Fibroblast of lung (primary cell): ENCODE data around the gene ANKRD44. TPM values are rescaled to one million over a fixed set of nuclear protein-coding genes. Genes with fewer than 3 reads are reported as not detected.

ENCODE experiments used
- DNase-seq, 2 donors: peaks; one replicate each; pipeline versions ENCODE4 v3.0.0 to v3.0.0-alpha.2; 2010; ENCODE audit warnings: low read depth in 2 of 2
- H2AFZ ChIP-seq: 2 replicates; pipeline ENCODE4 v1.5.1; 2012; ENCODE audit warnings: low read length, control low read depth, inconsistent platforms
- H3K27ac ChIP-seq: 2 replicates; pipeline ENCODE4 v1.5.1; 2011; ENCODE audit warnings: low read length, control low read depth; ENCODE audit not compliant: insufficient read depth
- H3K27me3 ChIP-seq: 2 replicates; pipeline ENCODE4 v1.5.1; 2011; ENCODE audit warnings: mild to moderate bottlenecking, low read length; ENCODE audit not compliant: control insufficient read depth, insufficient read depth
- H3K36me3 ChIP-seq: 2 replicates; pipeline ENCODE4 v1.5.1; 2011; ENCODE audit warnings: low read length; ENCODE audit not compliant: control insufficient read depth, insufficient read depth
- H3K4me1 ChIP-seq: 2 replicates; pipeline ENCODE4 v1.5.1; 2011; ENCODE audit warnings: low read length; ENCODE audit not compliant: control insufficient read depth, insufficient read depth; ENCODE audit errors: extremely low read depth
- H3K4me2 ChIP-seq: 2 replicates; pipeline ENCODE4 v1.5.1; 2011; ENCODE audit warnings: low read length, control low read depth; ENCODE audit not compliant: insufficient read depth; ENCODE audit errors: extremely low read depth
- H3K4me3 ChIP-seq, 4 experiments: fragments of 200-600 bp in 1 of 4; sonication (generic) in 1 of 4; replicated peaks in 1 of 4; 2 replicates each; pipeline ENCODE4 v1.5.1; 2011 to 2016; ENCODE audit warnings: low read length in 4 of 4, low read depth in 3 of 4, mild to moderate bottlenecking in 3 of 4, control low read depth in 2 of 4, inconsistent platforms in 1 of 4, mixed read lengths in 1 of 4; ENCODE audit not compliant: insufficient read depth in 1 of 4; ENCODE audit errors: control extremely low read depth in 1 of 4
- H3K79me2 ChIP-seq: 2 replicates; pipeline ENCODE4 v1.5.1; 2012; ENCODE audit warnings: mild to moderate bottlenecking, low read length, inconsistent platforms; ENCODE audit not compliant: control insufficient read depth, insufficient read depth
- H3K9ac ChIP-seq: 2 replicates; pipeline ENCODE4 v1.5.1; 2011; ENCODE audit warnings: mild to moderate bottlenecking, low read length, control low read depth; ENCODE audit not compliant: insufficient read depth
- H3K9me3 ChIP-seq: 2 replicates; pipeline ENCODE4 v1.5.1; 2012; ENCODE audit warnings: low read depth, low read length; ENCODE audit not compliant: control insufficient read depth, insufficient read depth
- H4K20me1 ChIP-seq: 2 replicates; pipeline ENCODE4 v1.5.1; 2011; ENCODE audit warnings: low read length; ENCODE audit not compliant: control insufficient read depth, insufficient read depth; ENCODE audit errors: extremely low read depth
- EZH2 ChIP-seq: IDR thresholded peaks from 2 replicates; pipeline ENCODE4 v1.5.1; 2012; ENCODE audit warnings: low read length, control low read depth, mild to moderate bottlenecking; ENCODE audit errors: missing control alignments
- polyA plus RNA-seq, 2 donors: library from polyadenylated mRNA; depleted of rRNA in 1 of 2; stranded (reverse) in 1 of 2; unstranded in 1 of 2; fragments of >200 nt; gene quantifications; 2 replicates each; pipeline ENCODE4 v1.2.1, GENCODE V29; 2011 to 2012; ENCODE audit warnings: missing spikeins in 1 of 2
- total RNA-seq: library from RNA; depleted of rRNA; stranded (reverse); fragments of >200 nt; gene quantifications from 2 replicates; pipeline ENCODE4 v1.2.1, GENCODE V29; 2014
- TF ChIP-seq, protein P1 (sequence below), 2 donors: IDR thresholded peaks in 1 of 2; conservative IDR thresholded peaks in 1 of 2; 1 replicate in 1 of 2; 2 replicates in 1 of 2; pipeline ENCODE4 v1.5.1; 2011 to 2012; ENCODE audit warnings: low read length in 2 of 2, control low read depth in 1 of 2, inconsistent platforms in 1 of 2, low read depth in 1 of 2, mild to moderate bottlenecking in 1 of 2

The ANKRD44 gene
- total and polyA plus RNA-seq, 2 donors (not counting 1 experiment from before 2014, with no cell fraction given) = 7.6 to 9.7 TPM

DNA sequence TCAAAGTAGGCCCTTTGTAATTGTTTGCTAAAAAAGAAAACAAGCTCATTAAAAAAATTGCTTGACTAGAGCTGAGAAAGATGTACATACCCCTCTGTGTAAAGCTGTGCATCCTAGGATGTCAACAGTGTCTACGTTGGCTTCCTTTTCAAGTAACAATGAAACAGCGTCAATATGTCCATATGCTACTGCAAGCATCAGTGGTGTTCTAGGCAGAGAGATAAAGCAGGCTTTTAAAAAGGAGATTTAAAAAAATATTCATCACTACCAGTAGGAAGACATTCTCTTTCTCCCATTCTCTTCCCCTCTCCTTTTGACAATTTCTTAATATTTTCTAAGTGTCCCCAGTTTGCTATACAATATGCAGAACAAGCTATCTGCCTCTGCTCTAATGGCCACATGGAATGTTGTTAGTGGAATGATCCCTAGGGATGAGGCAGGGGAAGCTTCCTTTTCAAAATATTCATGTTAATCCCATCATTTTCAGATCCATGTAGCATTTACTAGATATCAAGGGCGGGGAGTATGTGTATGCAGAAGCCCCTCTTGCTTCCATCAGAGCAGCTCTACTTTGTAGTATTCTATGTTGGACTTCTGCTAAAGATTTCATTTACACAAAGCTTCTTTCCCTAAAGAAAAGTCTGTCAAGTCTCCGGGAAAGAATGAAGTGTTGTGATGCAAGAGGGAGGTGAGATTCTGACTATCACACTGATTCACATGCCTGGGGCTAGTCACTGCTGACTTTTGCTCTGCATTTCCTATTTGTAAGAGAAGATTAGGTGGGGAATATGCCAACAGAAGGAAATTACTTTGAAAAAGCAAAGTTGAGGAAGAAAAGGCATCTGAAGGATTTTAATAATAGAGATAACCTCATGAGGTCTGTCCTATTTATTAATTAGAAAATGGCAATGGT lies 302.6 kb downstream of the ANKRD44 start:
- no peaks in the 10 kb centered on the region for H3K36me3 ChIP-seq
- H2AFZ ChIP-seq = no peak overlapping the region
- H3K4me1 ChIP-seq = no peaks in the 10 kb centered on the region
- H3K27me3 ChIP-seq = no peaks in the 10 kb centered on the region
- no peak overlapping the region for H3K27ac ChIP-seq
- peak; percentile 37 to 38 for DNase-seq
- H3K9me3 ChIP-seq = no peaks in the 10 kb centered on the region
- TF ChIP-seq EZH2 = no peak
- TF ChIP-seq, protein P1, sequence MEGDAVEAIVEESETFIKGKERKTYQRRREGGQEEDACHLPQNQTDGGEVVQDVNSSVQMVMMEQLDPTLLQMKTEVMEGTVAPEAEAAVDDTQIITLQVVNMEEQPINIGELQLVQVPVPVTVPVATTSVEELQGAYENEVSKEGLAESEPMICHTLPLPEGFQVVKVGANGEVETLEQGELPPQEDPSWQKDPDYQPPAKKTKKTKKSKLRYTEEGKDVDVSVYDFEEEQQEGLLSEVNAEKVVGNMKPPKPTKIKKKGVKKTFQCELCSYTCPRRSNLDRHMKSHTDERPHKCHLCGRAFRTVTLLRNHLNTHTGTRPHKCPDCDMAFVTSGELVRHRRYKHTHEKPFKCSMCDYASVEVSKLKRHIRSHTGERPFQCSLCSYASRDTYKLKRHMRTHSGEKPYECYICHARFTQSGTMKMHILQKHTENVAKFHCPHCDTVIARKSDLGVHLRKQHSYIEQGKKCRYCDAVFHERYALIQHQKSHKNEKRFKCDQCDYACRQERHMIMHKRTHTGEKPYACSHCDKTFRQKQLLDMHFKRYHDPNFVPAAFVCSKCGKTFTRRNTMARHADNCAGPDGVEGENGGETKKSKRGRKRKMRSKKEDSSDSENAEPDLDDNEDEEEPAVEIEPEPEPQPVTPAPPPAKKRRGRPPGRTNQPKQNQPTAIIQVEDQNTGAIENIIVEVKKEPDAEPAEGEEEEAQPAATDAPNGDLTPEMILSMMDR (conservative IDR thresholded peaks at IDR 0.05 in 1 of 2, IDR thresholded peaks at IDR 0.05 in 1 of 2; ENCODE audit: low read depth in 1 of 2, low read length in 2 of 2) = no peak
- H4K20me1 ChIP-seq = no peaks in the 10 kb centered on the region
- H3K4me2 ChIP-seq = no peak overlapping the region
- no peaks in the 10 kb centered on the region for H3K79me2 ChIP-seq
- H3K4me3 ChIP-seq = no peak overlapping the region
- H3K9ac ChIP-seq = no peak overlapping the region

DNA sequence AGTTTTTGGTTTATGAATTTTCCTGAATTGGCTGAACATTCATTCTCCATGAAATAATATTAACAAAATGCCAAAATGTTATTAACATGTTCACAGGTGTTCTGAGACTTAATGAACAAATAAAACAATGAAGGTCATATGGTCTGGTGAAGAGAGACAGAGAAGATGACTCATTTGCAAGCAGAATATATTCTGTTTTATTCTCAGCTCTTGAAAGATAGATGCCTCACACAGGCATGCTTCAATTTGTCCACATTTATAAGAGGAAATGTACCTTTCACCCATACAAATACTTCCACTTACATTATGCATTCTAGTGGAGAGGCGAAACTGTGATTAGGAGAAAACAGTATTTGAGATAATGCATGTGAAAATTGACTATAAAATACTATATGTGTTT lies 308.7 kb downstream of the ANKRD44 start:
- DNase-seq = no peak
- Histone ChIP-seq H3K27ac (no peak overlapping the region), H3K79me2 (no peaks in the 10 kb centered on the region), H3K4me2 (no peak overlapping the region), H3K4me3 (no peak overlapping the region), H4K20me1 (no peaks in the 10 kb centered on the region), H3K4me1 (no peaks in the 10 kb centered on the region), H3K36me3 (no peaks in the 10 kb centered on the region), H3K27me3 (no peaks in the 10 kb centered on the region), H2AFZ (no peak overlapping the region), H3K9me3 (no peaks in the 10 kb centered on the region), H3K9ac (no peak overlapping the region)
- no peak for TF ChIP-seq EZH2
- TF ChIP-seq, protein P1 (conservative IDR thresholded peaks at IDR 0.05 in 1 of 2, IDR thresholded peaks at IDR 0.05 in 1 of 2; ENCODE audit: low read depth in 1 of 2, low read length in 2 of 2) = no peak

DNA sequence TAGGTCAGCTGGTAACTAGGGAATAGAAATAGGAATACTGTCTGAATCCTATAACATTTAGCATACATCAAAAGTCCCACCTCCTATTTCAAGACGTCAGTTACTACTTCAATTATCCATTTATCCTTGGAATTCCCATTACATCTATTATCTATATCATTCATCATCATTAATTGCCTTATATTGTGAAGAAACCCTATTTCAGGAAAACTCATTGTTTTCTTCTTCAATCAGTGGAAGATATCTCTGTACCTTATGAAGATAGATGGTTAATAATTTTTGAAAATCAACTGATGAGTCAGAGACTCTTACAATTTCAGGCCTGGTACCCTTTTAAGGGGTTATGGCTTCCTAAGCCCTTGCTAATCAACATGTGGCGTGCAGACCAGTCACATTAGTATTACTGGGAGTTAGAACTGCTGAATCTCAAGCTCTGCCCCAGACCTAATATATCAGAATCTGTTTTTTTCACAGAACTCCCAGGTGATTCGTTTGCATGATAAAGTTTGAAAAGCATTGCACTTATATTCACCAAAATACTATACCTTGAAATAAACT lies 314.7 kb downstream of the ANKRD44 start:
- H3K4me3 ChIP-seq = no peak overlapping the region
- no peaks in the 10 kb centered on the region for H3K27me3 ChIP-seq
- DNase-seq = no peak
- no peaks in the 10 kb centered on the region for H4K20me1 ChIP-seq
- no peaks in the 10 kb centered on the region for H3K36me3 ChIP-seq
- H3K79me2 ChIP-seq = no peaks in the 10 kb centered on the region
- H3K4me1 ChIP-seq = no peaks in the 10 kb centered on the region
- H2AFZ ChIP-seq = no peak overlapping the region
- H3K4me2 ChIP-seq = no peak overlapping the region
- no peak overlapping the region for H3K9ac ChIP-seq
- H3K9me3 ChIP-seq = no peaks in the 10 kb centered on the region
- no peak for TF ChIP-seq EZH2
- TF ChIP-seq, protein P1 (conservative IDR thresholded peaks at IDR 0.05 in 1 of 2, IDR thresholded peaks at IDR 0.05 in 1 of 2; ENCODE audit: low read depth in 1 of 2, low read length in 2 of 2) = no peak
- no peak overlapping the region for H3K27ac ChIP-seq
